HEK293 (cell line): ENCODE measurements around the gene CBLL1.

Experiments used
- CTCF ChIA-PET: fragments of 350-600 bp; formaldehyde crosslinking; extraction: SDS; loops from one replicate; lab custom pipeline; 2021; ENCODE audit warnings: antibody characterized with exemption; lab: Yijun Ruan, JAX
- POLR2A ChIA-PET: fragments of 300-600 bp; formaldehyde crosslinking; extraction: SDS; loops from one replicate; lab custom pipeline; 2020; ENCODE audit warnings: antibody characterized with exemption, inconsistent platforms; lab: Yijun Ruan, JAX
- H3K27ac ChIP-seq: fragments of 200-500 bp; sonication (Bioruptor generic); 2 replicates; pipeline ENCODE4 v1.5.1; 2014; ENCODE audit warnings: low read depth, low read length, control low read depth, inconsistent platforms; ENCODE audit errors: extremely low read depth
- H3K36me3 ChIP-seq, 2 experiments: fragments of 200-500 bp in 1 of 2; sonication (Bioruptor generic) in 1 of 2; 1 replicate in 1 of 2; 2 replicates in 1 of 2; pipeline ENCODE4 v1.5.1; 2014 to 2017; ENCODE audit warnings: inconsistent platforms in 2 of 2, low read length in 2 of 2; ENCODE audit not compliant: control insufficient read depth in 2 of 2, insufficient read depth in 1 of 2
- H3K4me1 ChIP-seq: fragments of 200-500 bp; sonication (Bioruptor generic); 2 replicates; pipeline ENCODE4 v1.5.1; 2014; ENCODE audit warnings: mild to moderate bottlenecking, low read length, inconsistent platforms; ENCODE audit not compliant: control insufficient read depth, insufficient read depth
- H3K4me3 ChIP-seq: 2 replicates; pipeline ENCODE4 v1.5.1; 2011; ENCODE audit warnings: low read depth, mild to moderate bottlenecking, control low read depth, low read length, moderate library complexity
- H3K9me3 ChIP-seq: fragments of 200-500 bp; sonication (Bioruptor generic); 2 replicates; pipeline ENCODE4 v1.5.1; 2014; ENCODE audit warnings: low read depth, low read length, inconsistent platforms; ENCODE audit not compliant: control insufficient read depth, insufficient read depth
- EGR2 ChIP-seq: fragments of 450-650 bp; formaldehyde crosslinking; IDR thresholded peaks from 2 replicates; pipeline ENCODE4 v1.5.1; 2016; ENCODE audit warnings: low read depth, missing biosample characterization, missing genetic modification characterization
- GLIS1 ChIP-seq: fragments of 450-650 bp; formaldehyde crosslinking; IDR thresholded peaks from 2 replicates; pipeline ENCODE4 v1.5.1; 2016; ENCODE audit warnings: missing biosample characterization, missing genetic modification characterization
- GLIS2 ChIP-seq: fragments of 450-650 bp; formaldehyde crosslinking; IDR thresholded peaks from 2 replicates; pipeline ENCODE4 v1.5.1; 2016; ENCODE audit warnings: missing biosample characterization, missing genetic modification characterization
- HOXA7 ChIP-seq: sonication (generic); formaldehyde crosslinking; IDR thresholded peaks from 2 replicates; pipeline ENCODE4 v1.8.1; 2022; ENCODE audit warnings: missing genetic modification reagents, borderline replicate concordance
- HOXD13 ChIP-seq: sonication (generic); formaldehyde crosslinking; IDR thresholded peaks from 2 replicates; pipeline ENCODE4 v1.8.0; 2022; ENCODE audit warnings: missing genetic modification reagents, borderline replicate concordance
- KLF1 ChIP-seq: fragments of 450-650 bp; formaldehyde crosslinking; IDR thresholded peaks from 2 replicates; pipeline ENCODE4 v1.5.1; 2016; ENCODE audit warnings: missing biosample characterization, missing genetic modification characterization
- MZF1 ChIP-seq: fragments of 450-650 bp; formaldehyde crosslinking; IDR thresholded peaks from 2 replicates; pipeline ENCODE4 v1.5.1; 2017; ENCODE audit warnings: missing biosample characterization, missing genetic modification characterization, borderline replicate concordance
- SETDB1 ChIP-seq: IDR thresholded peaks from one replicate; pipeline ENCODE4 v1.6.1; 2017; ENCODE audit warnings: mild to moderate bottlenecking, low read length, moderate library complexity, mixed read lengths; ENCODE audit not compliant: insufficient read length
- ZBTB17 ChIP-seq: fragments of 450-650 bp; formaldehyde crosslinking; IDR thresholded peaks from 2 replicates; pipeline ENCODE4 v1.5.1; 2016; ENCODE audit warnings: missing biosample characterization, missing genetic modification characterization
- ZNF132 ChIP-seq: fragments of 450-650 bp; formaldehyde crosslinking; IDR thresholded peaks from 2 replicates; pipeline ENCODE4 v1.5.1; 2017; ENCODE audit warnings: missing biosample characterization, missing genetic modification characterization, borderline replicate concordance
- ZNF155 ChIP-seq: fragments of 450-650 bp; formaldehyde crosslinking; IDR thresholded peaks from 2 replicates; pipeline ENCODE4 v1.5.1; 2016; ENCODE audit warnings: missing biosample characterization, missing genetic modification characterization
- ZNF2 ChIP-seq: fragments of 450-650 bp; formaldehyde crosslinking; IDR thresholded peaks from 2 replicates; pipeline ENCODE4 v1.5.1; 2016; ENCODE audit warnings: missing biosample characterization, missing genetic modification characterization
- ZNF292 ChIP-seq: fragments of 450-650 bp; formaldehyde crosslinking; IDR thresholded peaks from 2 replicates; pipeline ENCODE4 v1.5.1; 2016; ENCODE audit warnings: low read depth, missing biosample characterization, missing genetic modification characterization, borderline replicate concordance
- ZNF423 ChIP-seq: fragments of 450-650 bp; formaldehyde crosslinking; IDR thresholded peaks from 2 replicates; pipeline ENCODE4 v1.5.1; 2016; ENCODE audit warnings: missing biosample characterization, missing genetic modification characterization
- ZNF48 ChIP-seq: fragments of 450-650 bp; formaldehyde crosslinking; IDR thresholded peaks from 2 replicates; pipeline ENCODE4 v1.5.1; 2016; ENCODE audit warnings: missing biosample characterization, missing genetic modification characterization
- ZNF768 ChIP-seq: fragments of 450-650 bp; formaldehyde crosslinking; IDR thresholded peaks from 2 replicates; pipeline ENCODE4 v1.5.1; 2018; ENCODE audit warnings: missing biosample characterization, mild to moderate bottlenecking, missing genetic modification characterization
- ZNF843 ChIP-seq: fragments of 450-650 bp; formaldehyde crosslinking; IDR thresholded peaks from 2 replicates; pipeline ENCODE4 v1.5.1; 2016; ENCODE audit warnings: missing biosample characterization, missing genetic modification characterization
- TF ChIP-seq, protein P1 (sequence below): fragments of 450-650 bp; formaldehyde crosslinking; IDR thresholded peaks from 2 replicates; pipeline ENCODE4 v1.5.1; 2016; ENCODE audit warnings: missing biosample characterization, missing genetic modification characterization
- TF ChIP-seq, protein P2 (sequence below): fragments of 450-650 bp; formaldehyde crosslinking; IDR thresholded peaks from 2 replicates; pipeline ENCODE4 v1.5.1; 2016; ENCODE audit warnings: missing biosample characterization, missing genetic modification characterization, borderline replicate concordance
- TF ChIP-seq, protein P3 (sequence below): fragments of 450-650 bp; formaldehyde crosslinking; IDR thresholded peaks from 2 replicates; pipeline ENCODE4 v1.5.1; 2016; ENCODE audit warnings: missing biosample characterization, missing genetic modification characterization

Gene CBLL1

GRCh38 chr7:107768263-107768662 lies 24.3 kb downstream of the CBLL1 start (continued):
- TF ChIP-seq, protein P1, sequence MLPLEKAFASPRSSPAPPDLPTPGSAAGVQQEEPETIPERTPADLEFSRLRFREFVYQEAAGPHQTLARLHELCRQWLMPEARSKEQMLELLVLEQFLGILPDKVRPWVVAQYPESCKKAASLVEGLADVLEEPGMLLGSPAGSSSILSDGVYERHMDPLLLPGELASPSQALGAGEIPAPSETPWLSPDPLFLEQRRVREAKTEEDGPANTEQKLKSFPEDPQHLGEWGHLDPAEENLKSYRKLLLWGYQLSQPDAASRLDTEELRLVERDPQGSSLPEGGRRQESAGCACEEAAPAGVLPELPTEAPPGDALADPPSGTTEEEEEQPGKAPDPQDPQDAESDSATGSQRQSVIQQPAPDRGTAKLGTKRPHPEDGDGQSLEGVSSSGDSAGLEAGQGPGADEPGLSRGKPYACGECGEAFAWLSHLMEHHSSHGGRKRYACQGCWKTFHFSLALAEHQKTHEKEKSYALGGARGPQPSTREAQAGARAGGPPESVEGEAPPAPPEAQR = no peak
- no peak for TF ChIP-seq ZNF2

GRCh38 chr7:107773027-107773426 lies 29.1 kb downstream of the CBLL1 start:
- no peak for TF ChIP-seq GLIS2 (tag by site-specific recombination)
- no peak for TF ChIP-seq ZNF292 (tag by site-specific recombination)
- no peak for TF ChIP-seq ZNF48 (tag by site-specific recombination)
- no peak for TF ChIP-seq SETDB1
- TF ChIP-seq, protein P2, sequence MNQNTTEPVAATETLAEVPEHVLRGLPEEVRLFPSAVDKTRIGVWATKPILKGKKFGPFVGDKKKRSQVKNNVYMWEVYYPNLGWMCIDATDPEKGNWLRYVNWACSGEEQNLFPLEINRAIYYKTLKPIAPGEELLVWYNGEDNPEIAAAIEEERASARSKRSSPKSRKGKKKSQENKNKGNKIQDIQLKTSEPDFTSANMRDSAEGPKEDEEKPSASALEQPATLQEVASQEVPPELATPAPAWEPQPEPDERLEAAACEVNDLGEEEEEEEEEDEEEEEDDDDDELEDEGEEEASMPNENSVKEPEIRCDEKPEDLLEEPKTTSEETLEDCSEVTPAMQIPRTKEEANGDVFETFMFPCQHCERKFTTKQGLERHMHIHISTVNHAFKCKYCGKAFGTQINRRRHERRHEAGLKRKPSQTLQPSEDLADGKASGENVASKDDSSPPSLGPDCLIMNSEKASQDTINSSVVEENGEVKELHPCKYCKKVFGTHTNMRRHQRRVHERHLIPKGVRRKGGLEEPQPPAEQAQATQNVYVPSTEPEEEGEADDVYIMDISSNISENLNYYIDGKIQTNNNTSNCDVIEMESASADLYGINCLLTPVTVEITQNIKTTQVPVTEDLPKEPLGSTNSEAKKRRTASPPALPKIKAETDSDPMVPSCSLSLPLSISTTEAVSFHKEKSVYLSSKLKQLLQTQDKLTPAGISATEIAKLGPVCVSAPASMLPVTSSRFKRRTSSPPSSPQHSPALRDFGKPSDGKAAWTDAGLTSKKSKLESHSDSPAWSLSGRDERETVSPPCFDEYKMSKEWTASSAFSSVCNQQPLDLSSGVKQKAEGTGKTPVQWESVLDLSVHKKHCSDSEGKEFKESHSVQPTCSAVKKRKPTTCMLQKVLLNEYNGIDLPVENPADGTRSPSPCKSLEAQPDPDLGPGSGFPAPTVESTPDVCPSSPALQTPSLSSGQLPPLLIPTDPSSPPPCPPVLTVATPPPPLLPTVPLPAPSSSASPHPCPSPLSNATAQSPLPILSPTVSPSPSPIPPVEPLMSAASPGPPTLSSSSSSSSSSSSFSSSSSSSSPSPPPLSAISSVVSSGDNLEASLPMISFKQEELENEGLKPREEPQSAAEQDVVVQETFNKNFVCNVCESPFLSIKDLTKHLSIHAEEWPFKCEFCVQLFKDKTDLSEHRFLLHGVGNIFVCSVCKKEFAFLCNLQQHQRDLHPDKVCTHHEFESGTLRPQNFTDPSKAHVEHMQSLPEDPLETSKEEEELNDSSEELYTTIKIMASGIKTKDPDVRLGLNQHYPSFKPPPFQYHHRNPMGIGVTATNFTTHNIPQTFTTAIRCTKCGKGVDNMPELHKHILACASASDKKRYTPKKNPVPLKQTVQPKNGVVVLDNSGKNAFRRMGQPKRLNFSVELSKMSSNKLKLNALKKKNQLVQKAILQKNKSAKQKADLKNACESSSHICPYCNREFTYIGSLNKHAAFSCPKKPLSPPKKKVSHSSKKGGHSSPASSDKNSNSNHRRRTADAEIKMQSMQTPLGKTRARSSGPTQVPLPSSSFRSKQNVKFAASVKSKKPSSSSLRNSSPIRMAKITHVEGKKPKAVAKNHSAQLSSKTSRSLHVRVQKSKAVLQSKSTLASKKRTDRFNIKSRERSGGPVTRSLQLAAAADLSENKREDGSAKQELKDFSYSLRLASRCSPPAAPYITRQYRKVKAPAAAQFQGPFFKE (tag by site-specific recombination) = no peak
- TF ChIP-seq MZF1 = no peak
- no peak for TF ChIP-seq HOXA7
- no peak for TF ChIP-seq ZNF2
- TF ChIP-seq ZNF423 (tag by site-specific recombination) = no peak
- ChIA-PET POLR2A (no interaction called here), CTCF (no interaction called here)
- Histone ChIP-seq H3K36me3 (no peaks in the 10 kb centered on the region), H3K27ac (no peak overlapping the region), H3K4me3 (no peak overlapping the region), H3K9me3 (no peaks in the 10 kb centered on the region), H3K4me1 (no peaks in the 10 kb centered on the region)

DNA sequence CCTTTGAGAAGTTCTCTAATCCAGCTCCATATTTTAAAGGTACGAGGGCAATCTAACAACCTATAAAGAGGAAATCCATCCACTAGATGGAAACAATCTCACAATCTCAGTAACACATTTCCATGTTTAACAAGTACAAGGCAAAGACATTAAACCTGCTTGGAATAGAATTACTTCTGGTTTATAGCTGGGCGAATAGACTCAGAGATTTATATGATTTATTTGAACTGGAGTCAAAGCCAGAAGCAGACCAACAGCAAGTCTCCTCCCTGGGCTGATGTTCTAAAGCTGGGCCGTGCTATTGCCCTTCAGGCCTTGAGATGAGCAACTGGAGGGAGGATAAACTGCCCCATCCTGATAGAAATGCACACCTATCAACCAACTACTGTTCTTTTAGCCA lies 33.8 kb downstream of the CBLL1 start:
- Histone ChIP-seq H3K36me3 (no peaks in the 10 kb centered on the region), H3K4me3 (no peak overlapping the region), H3K9me3 (no peaks in the 10 kb centered on the region), H3K27ac (no peak overlapping the region), H3K4me1 (no peaks in the 10 kb centered on the region)
- ChIA-PET CTCF (interaction anchor here (0.5 kb wide), 1 partner anchor 373 kb away, joined by 4 read pairs; no protein-coding TSS in a partner anchor), POLR2A (no interaction called here)
- TF ChIP-seq, protein P3, sequence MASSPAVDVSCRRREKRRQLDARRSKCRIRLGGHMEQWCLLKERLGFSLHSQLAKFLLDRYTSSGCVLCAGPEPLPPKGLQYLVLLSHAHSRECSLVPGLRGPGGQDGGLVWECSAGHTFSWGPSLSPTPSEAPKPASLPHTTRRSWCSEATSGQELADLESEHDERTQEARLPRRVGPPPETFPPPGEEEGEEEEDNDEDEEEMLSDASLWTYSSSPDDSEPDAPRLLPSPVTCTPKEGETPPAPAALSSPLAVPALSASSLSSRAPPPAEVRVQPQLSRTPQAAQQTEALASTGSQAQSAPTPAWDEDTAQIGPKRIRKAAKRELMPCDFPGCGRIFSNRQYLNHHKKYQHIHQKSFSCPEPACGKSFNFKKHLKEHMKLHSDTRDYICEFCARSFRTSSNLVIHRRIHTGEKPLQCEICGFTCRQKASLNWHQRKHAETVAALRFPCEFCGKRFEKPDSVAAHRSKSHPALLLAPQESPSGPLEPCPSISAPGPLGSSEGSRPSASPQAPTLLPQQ (tag by site-specific recombination) = no peak
- TF ChIP-seq, protein P2 (tag by site-specific recombination) = no peak
- TF ChIP-seq ZNF768 (tag by site-specific recombination) = no peak
- no peak for TF ChIP-seq ZBTB17 (tag by site-specific recombination)
- TF ChIP-seq ZNF132 = no peak
- TF ChIP-seq HOXD13 (CRISPR knock-in tag) = no peak
- TF ChIP-seq KLF1 = no peak
- no peak for TF ChIP-seq ZNF155 (tag by site-specific recombination)
- TF ChIP-seq EGR2 (tag by site-specific recombination) = no peak
- no peak for TF ChIP-seq GLIS1 (tag by site-specific recombination)
- no peak for TF ChIP-seq ZNF843
